ENCODE results near the gene ZNF569.
"Not testable (repeated sequence)": the region's sequence is repeated elsewhere in the genome, so short reads cannot be mapped to it uniquely, and the experiment has no call there.

The ZNF569 gene

DNA sequence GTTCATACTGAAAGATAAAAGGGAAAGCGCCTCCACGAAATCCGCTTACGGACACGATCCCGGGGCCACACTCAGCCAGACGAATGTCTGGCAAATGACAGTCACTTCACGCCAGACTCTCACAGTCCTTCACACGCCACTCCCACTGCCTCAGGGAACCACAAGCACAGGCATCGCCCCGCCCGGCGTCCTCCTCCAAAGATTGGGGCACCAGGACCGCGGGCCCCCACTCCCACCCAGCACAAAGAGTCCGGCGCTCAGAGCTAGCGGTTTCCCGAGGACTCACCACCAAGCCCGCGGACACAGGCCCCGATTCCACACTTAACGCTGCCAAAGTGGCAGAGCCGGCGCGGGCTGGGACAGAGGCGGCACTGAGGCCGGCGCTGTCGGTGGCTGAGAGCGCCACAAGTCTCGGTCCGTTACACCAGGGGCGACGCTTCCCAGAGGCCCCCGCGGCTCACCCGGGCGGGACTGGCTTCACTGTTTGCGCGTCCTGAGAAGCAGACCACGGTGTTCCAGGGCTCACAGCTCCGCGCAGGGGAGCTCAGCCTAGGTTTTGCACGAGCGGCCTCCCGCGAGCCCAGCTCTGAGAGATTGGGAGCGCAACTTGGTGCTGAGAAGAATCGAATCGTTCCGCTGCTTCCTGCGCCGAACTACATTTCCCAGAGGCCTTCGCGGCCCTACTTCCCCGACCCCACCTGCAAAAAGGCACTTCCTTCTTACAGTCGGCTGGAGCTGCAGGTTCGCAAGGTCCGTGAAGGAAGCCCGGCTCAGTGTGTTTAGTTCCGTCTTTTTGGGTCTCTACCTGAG lies at the start of gene ZNF569:
Gene ZNF569 (minus strand): TSS at position 647 of the 810 bp plus-strand sequence. CDS start 22,523 bp downstream, outside the sequence.
- peak; percentile 96 for DNase-seq

GRCh38 chr19:37513397-37513796 lies 46.2 kb upstream of the ZNF569 start:
- DNase-seq: no peak

- no peak for DNase-seq
Measured at GRCh38 chr19:37511821-37512220, 44.6 kb upstream of the ZNF569 start.

DNA sequence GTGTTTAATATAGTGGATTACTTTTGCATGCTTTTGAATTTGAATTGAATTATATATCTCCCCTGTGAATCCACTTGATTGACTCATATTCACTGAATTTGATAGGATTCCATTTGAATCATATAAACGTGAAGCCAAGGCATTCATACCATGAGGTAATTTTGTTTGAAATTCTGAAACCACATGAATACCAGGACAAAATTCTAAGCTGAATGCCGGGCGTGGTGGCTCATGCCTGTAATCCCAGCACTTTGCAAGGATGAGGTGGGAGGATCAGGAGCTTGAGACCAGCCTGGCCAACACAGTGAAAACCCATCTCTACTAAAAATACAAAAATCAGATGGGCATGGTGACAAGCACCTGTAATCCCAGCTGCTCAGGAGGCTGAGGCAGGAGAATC lies 43.9 kb upstream of the ZNF569 start:
- DNase-seq: no peak

- no peak for DNase-seq
Measured at GRCh38 chr19:37507167-37507464, 39.9 kb upstream of the ZNF569 start.

DNA sequence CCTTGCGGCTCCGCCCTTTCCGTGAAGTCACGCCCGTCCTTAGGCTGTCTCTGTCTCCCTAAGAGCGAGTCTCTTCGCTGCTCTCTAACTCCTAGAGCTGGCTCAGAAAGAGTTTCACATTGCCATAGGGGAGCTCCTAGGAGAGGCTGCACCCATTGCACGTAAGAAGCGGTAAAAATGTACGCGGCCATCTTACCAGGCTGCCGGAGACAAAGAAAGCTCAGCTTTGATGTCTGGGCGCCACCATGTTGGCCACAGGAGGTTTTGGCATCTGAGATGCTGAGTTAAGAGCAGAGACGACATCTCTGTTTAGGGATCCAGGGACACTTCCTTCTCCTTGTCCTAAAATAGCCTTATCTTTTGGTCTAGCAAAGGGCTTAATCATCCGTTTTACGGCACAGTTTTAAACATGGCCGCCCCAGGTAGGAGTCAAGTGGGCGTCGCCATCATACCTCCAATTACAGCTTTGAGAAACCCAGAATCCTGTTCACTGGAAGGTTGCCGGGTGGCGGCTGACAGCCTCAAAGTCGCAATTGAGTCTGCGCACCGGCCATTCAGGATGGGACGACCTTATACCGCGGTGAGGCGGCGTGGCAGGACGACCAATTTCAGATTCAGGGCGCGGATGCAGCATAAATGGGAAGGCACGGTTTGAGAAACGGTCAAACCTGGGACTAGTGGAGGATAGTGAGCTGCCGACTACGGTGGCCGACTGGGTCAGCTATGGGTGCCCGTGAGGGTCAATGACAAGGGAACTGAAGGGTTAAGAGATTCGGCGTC lies 39.3 kb upstream of the ZNF569 start, which contains the start of gene ZNF793:
Gene ZNF793 (plus strand): TSS at position 553 of the 780 bp plus-strand sequence. CDS start 16,501 bp downstream, outside the sequence.
- DNase-seq: peak; percentile 94

DNA sequence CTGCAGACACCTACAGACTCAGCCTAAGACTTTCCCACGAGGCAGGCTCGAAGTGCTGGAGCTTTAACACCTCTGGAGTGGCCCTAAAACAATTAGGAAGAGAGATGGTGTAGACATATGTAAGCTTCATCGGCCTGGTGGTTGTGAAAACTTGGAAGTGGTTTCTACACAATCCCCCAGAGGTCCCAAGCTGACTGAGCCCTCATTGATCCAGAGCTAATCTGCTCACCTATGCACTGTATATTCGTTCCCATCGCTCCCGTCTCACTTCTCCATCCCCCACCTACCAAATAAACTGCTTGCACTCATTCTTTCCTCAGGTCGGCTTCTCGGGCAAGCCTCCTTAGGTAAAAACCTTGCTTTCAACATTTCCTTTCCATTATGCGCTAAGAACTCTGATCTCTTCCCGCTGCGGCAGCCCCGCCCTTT lies 38.7 kb upstream of the ZNF569 start:
- no peak for DNase-seq

- no peak for DNase-seq
Measured at GRCh38 chr19:37492213-37492612, 25.0 kb upstream of the ZNF569 start.

- DNase-seq: no peak
Measured at GRCh38 chr19:37484406-37485168, 17.3 kb upstream of the ZNF569 start.

DNA sequence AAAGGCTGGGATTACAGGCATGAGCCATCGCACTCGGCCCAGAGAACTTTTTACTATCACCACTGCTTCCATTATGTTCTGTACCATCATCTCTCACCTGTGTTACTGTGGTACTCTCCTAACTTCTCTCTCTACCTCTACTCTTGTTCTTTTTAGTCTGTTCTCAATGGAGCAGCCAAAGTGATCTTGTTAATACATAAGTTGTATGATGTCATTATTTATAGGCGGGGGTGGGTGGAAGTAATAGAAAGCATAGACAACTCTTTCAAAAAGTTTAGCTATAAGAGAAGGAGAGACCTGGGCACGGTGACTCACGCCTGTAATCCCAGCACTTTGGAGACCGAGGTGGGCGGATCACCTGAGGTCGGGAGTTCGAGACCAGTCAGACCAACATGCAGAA lies 4.9 kb upstream of the ZNF569 start:
- DNase-seq: no peak

GRCh38 chr19:37470216-37470615 lies 3.0 kb upstream of the ZNF569 start:
- no peak for DNase-seq

DNA sequence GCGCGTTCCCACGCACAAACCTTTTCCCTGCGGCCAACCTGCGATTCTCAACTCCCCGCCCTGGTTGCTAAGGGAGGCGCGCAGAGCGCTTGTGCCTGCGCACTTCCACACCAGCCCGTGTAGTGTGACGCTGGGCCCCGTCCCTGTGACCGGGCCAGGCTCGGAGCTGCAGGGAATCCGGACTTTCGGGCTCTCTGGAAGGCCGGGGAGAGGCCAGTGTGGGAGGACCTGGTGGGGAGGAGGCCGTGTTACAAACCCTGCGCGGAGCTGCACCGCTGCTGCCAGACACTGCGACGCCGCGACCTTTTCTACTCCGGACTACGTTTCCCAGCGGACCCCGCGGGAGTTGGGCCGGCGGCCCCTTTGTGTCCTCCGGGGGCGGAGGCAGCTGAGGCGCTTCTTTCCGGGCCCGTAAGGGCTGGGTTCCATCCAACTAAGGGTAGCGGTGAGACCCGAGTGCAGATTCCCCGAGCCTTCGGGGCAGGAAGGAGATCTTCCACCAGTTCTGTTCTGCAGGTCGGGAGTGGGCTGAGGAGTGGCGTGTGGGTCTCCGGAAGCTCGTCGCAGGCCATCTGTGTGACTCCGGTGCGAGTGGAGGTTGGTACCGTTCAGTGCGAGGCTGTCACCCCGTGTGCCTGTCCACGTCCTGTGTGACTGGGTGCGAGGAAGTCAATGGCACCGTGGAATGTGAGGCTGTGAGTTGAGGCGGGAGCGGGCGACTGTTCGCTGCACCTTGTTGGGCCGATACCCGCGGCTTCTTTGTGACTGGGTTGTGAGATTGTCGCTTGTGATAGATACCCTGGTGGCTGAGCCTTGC lies 1.9 kb upstream of the ZNF569 start, which contains the start of gene ZNF570:
Gene ZNF570 (plus strand): TSS at position 396 of the 817 bp plus-strand sequence. CDS start 999 bp downstream, outside the sequence.
- DNase-seq: peak; percentile 96

- no peak for DNase-seq
Measured at GRCh38 chr19:37467608-37468090, 405 bp upstream of the ZNF569 start.

DNA sequence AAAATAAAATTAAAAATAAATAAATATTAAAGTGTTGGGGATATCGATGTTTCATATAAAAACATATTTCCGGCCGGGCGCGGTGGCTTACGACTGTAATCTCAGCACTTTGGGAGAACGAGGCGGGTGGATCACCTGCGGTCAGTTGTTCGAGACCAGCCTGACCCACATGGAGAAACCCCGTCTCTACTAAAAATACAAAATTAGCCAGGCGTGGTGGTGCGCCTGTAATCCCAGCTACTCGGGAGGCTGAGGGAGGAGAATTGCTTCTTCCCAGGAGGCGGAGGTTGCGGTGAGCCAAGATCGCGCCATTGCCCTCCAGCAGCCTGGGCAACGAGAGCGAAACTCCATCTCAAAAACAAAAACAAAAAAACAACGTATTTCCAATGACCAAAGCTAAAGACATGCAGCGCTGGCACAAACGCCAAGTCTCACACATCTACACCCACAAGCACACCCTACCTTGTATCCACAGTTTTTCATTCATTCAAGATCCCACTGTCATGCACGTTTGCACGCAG lies 907 bp downstream of the ZNF569 start:
- no peak for DNase-seq

GRCh38 chr19:37452500-37453245 lies 14.6 kb downstream of the ZNF569 start:
- no peak for DNase-seq

GRCh38 chr19:37413313-37414084 lies 53.7 kb downstream of the ZNF569 start:
- no peak for DNase-seq

GRCh38 chr19:37412700-37413099 lies 54.5 kb downstream of the ZNF569 start:
- DNase-seq: no peak

DNA sequence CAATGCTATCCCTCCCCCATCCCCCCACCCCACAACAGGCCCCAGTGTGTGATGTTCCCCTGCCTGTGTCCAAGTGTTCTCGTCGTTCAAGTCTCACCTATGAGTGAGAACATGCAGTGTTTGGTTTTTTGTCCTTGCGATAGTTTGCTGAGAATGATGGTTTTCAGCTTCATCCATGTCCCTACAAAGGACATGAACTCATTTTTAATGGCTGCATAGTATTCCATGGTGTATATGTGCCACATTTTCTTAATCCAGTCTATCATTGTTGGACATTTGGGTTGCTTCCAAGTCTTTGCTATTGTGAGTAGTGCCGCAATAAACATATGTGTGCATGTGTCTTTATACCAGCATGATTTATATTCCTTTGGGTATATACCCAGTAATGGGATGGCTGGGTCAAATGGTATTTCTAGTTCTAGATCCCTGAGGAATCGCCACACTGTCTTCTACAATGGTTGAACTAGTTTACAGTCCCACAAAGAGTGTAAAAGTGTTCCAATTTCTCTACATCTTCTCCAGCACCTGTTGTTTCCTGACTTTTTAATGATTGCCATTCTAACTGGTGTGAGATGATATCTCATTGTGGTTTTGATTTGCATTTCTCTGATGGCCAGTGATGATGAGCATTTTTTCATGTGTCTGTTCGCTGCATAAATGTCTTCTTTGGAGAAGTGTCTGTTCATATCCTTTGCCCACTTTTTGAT lies 61.0 kb downstream of the ZNF569 start:
- not testable (repeated sequence) for DNase-seq

DNA sequence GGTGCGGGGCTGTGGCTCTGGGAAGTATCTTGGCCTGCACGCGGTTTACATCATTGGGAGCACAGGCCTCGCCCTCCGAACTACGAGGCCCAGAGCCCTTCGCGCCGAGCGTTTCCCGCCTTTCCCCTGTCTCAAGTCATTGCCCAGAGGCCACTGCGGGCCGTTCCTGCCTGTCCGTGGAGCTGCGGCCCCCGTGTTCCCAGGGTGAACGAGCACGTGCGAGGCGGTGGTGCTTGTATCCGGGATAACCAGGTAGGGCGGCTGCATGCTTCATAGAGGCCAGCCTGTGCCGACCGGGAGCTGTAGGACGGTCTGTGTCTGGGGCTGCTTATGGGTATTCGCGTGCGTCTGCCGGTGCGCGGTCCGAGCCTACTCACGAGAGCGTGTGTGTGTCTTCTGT lies 63.8 kb downstream of the ZNF569 start:
- DNase-seq: no peak

GRCh38 chr19:37401078-37401477 lies 66.2 kb downstream of the ZNF569 start:
- no peak for DNase-seq
